RWPE2 (cell line): ENCODE measurements around the gene TSPAN5.
A peak's percentile ranks its signal among the peaks of the same experiment; 100 is the strongest.

Source experiments
- ATAC-seq: fragments of 200-7000 bp; cut with Tn5 transposase; 3 replicates; pipeline ENCODE4 v1.9.1; 2021; ENCODE audit warnings: low read depth
- DNase-seq: peaks from one replicate; pipeline ENCODE4 v3.0.0-alpha.2; 2020; ENCODE audit warnings: low spot score
- H3K27ac ChIP-seq: fragments of 450-650 bp; 2 replicates; pipeline ENCODE4 v1.5.1; 2017; ENCODE audit warnings: mild to moderate bottlenecking; ENCODE audit not compliant: poor library complexity, severe bottlenecking
- H3K27me3 ChIP-seq: fragments of 250-450 bp; sonication (Bioruptor Pico); 2 replicates; pipeline ENCODE4 v1.5.1; 2021; ENCODE audit warnings: mild to moderate bottlenecking, moderate library complexity; ENCODE audit not compliant: insufficient read depth, poor library complexity, severe bottlenecking
- H3K36me3 ChIP-seq: fragments of 250-450 bp; sonication (Bioruptor Pico); 2 replicates; pipeline ENCODE4 v1.5.1; 2020; ENCODE audit warnings: low read depth, mild to moderate bottlenecking, moderate library complexity
- H3K4me1 ChIP-seq: fragments of 250-450 bp; sonication (Bioruptor Pico); 2 replicates; pipeline ENCODE4 v1.5.1; 2021; ENCODE audit warnings: mild to moderate bottlenecking, moderate library complexity; ENCODE audit not compliant: insufficient read depth, poor library complexity, severe bottlenecking
- H3K4me3 ChIP-seq: fragments of 250-450 bp; sonication (Bioruptor Pico); 2 replicates; pipeline ENCODE4 v1.5.1; 2021; ENCODE audit warnings: mild to moderate bottlenecking, moderate library complexity; ENCODE audit not compliant: severe bottlenecking
- H3K9me3 ChIP-seq: fragments of 250-450 bp; sonication (Bioruptor Pico); 2 replicates; pipeline ENCODE4 v1.5.1; 2021; ENCODE audit warnings: mild to moderate bottlenecking, moderate library complexity; ENCODE audit not compliant: severe bottlenecking
- CTCF ChIP-seq: fragments of 450-650 bp; IDR thresholded peaks from one replicate; pipeline ENCODE4 v1.5.1; 2017; ENCODE audit warnings: mild to moderate bottlenecking, moderate library complexity; ENCODE audit not compliant: poor library complexity, severe bottlenecking

TSPAN5 gene

DNA sequence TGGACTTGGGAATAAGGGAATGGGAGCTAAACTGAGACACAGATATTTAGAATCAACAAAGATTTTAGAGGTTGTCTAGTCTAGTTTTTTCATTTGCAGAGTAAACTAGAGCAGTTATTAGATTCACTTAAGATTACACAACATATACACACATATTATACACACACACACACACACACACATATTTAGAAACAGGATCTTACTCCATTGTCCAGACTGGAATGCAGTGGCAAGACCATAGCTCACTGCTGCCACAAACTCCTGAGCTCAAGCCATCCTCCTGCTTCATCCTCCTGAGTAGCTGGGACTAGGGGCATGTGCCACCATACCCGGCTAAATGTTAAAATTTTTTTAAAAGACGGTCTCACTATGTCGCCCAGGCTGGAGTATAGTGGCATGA is 127.8 kb downstream of the TSPAN5 start:
- TF ChIP-seq CTCF, result no peak

GRCh38 chr4:98529970-98530569 is 128.3 kb downstream of the TSPAN5 start:
- Histone ChIP-seq H3K36me3 (no peaks in the 10 kb centered on the region), H3K4me3 (no peak overlapping the region), H3K4me1 (peaks cover 17% of the 10 kb centered on the region), H3K27me3 (no peaks in the 10 kb centered on the region), H3K27ac (no peak overlapping the region), H3K9me3 (no peaks in the 10 kb centered on the region)
- no peak for TF ChIP-seq CTCF
- no peak for DNase-seq
- ATAC-seq, result no peak

More for the DNA sequence above, 127.8 kb downstream of the TSPAN5 start:
- no peaks in the 10 kb centered on the region for H3K9me3 ChIP-seq
- ATAC-seq (no peak), DNase-seq (no peak)
- no peak overlapping the region for H3K4me3 ChIP-seq
- peaks cover under 1% of the 10 kb centered on the region; the same call in 1 of the 2 replicates for H3K36me3 ChIP-seq
- peaks cover 13% of the 10 kb centered on the region for H3K4me1 ChIP-seq
- H3K27ac ChIP-seq, result no peak overlapping the region
- no peaks in the 10 kb centered on the region for H3K27me3 ChIP-seq

- H3K9me3 ChIP-seq, result no peaks in the 10 kb centered on the region
- no peaks in the 10 kb centered on the region for H3K27me3 ChIP-seq
- H3K27ac ChIP-seq, result no peak overlapping the region
- no peak overlapping the region for H3K4me3 ChIP-seq
- H3K36me3 ChIP-seq, result no peaks in the 10 kb centered on the region
- ATAC-seq, result peak; percentile 27; the same call in 1 of the 3 replicates
- no peak for TF ChIP-seq CTCF
- DNase-seq, result no peak
- peaks cover 29% of the 10 kb centered on the region for H3K4me1 ChIP-seq
Measured at GRCh38 chr4:98528882-98529281, 129.5 kb downstream of the TSPAN5 start.

DNA sequence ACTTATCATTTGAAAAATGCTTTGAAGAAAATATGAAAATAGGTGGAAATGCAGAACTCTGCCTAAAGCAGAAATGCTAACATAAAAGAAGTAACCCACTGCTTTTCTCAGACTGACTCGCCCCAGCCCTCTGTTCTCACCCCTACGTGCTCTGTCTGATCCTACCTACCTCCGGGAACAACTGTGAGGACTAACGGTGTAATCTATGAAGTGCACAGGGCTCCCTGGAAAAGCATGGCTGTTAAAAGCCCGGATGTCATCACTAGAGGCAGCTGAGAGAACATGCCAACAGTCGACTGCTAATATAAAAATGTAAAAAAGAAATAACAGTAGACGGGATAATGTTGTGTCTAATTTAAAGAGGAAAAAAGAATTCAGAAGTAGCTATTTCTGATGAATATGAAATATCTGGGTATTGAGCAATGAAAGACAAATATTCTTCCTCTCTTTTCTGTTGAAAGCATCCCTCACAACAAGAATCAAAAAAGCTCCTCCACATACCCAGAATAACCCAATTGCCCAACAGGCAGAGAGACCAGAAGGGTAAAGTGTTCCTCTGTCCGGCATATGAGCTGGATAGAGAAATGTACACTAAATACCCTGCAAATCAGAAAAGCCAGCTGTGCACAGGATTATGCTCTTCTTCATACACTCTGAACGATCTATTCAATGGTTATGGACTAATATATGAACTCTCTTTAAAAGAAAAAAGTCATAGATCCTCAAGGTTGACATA is 130.7 kb downstream of the TSPAN5 start:
- no peak for TF ChIP-seq CTCF
- no peak overlapping the region for H3K27ac ChIP-seq
- H3K27me3 ChIP-seq, result no peaks in the 10 kb centered on the region
- DNase-seq, result no peak
- H3K4me3 ChIP-seq, result no peak overlapping the region
- ATAC-seq, result no peak
- H3K36me3 ChIP-seq, result no peaks in the 10 kb centered on the region
- H3K4me1 ChIP-seq, result peaks cover 41% of the 10 kb centered on the region
- no peaks in the 10 kb centered on the region for H3K9me3 ChIP-seq

DNA sequence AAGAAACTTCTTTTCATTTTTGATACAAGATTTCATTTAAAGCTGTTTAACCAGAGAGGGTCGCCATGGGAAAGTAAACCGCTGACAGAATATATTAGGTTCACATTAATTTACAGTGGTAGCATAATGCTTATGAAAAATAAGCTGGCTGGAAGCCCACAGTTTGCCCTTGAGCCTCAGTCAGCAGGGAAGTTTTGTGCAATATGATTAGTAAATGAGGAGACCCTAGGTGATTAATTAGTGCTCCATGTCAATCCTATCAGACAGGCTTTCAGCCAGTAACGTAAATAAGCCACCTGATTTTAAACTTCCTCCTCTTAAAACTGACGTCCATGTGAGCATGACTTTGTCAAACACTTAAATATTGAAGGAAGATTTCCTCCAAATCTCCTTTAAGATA is 134.2 kb downstream of the TSPAN5 start:
- DNase-seq (no peak), ATAC-seq (no peak)
- Histone ChIP-seq H3K36me3 (no peaks in the 10 kb centered on the region), H3K9me3 (no peaks in the 10 kb centered on the region), H3K4me3 (no peak overlapping the region), H3K27ac (peak overlapping the region; percentile 92), H3K27me3 (no peaks in the 10 kb centered on the region), H3K4me1 (peaks cover 54% of the 10 kb centered on the region)
- TF ChIP-seq CTCF, result no peak
